DMS 273 treated with DMSO at 0.1 percent for 48 hours (cell line): ENCODE data around the gene SYDE2.

Experiments used
- DNase-seq: peaks from one replicate; lab custom pipeline; 2025; lab: John Stamatoyannopoulos, UW

Gene SYDE2

GRCh38 chr1:85121744-85122143 lies 79.1 kb downstream of the SYDE2 start:
- DNase-seq, result no peak

- DNase-seq, result no peak
Measured at GRCh38 chr1:85118751-85119150, 82.1 kb downstream of the SYDE2 start.

- no peak for DNase-seq
Measured at GRCh38 chr1:85116856-85117255, 84.0 kb downstream of the SYDE2 start.

- no peak for DNase-seq
Measured at GRCh38 chr1:85115933-85116332, 84.9 kb downstream of the SYDE2 start.

GRCh38 chr1:85111695-85112094 lies 89.1 kb downstream of the SYDE2 start:
- no peak for DNase-seq

- peak; percentile 37 for DNase-seq
Measured at GRCh38 chr1:85109475-85109874, 91.3 kb downstream of the SYDE2 start.
